GM12891 (cell line): ENCODE measurements around the gene DBNL.

Experiments used
- DNase-seq: peaks from one replicate; pipeline ENCODE4 v3.0.0; 2011; ENCODE audit warnings: low spot score; ENCODE audit not compliant: insufficient read length
- FAIRE-seq: peaks from 2 replicates; lab custom pipeline; 2011; peaks lifted over from hg19 to GRCh38; lab: Jason Lieb, UNC
- PAX5 ChIP-seq: IDR thresholded peaks from 2 replicates; pipeline ENCODE4 v1.6.1; 2011; ENCODE audit warnings: low read length, moderate library complexity, mild to moderate bottlenecking; ENCODE audit not compliant: insufficient read depth, severe bottlenecking
- POLR2A ChIP-seq: IDR thresholded peaks from 2 replicates; pipeline ENCODE4 v1.6.1; 2011; ENCODE audit warnings: low read depth, low read length, control low read depth
- POLR2AphosphoS5 ChIP-seq: IDR thresholded peaks from 2 replicates; pipeline ENCODE4 v1.6.1; 2011; ENCODE audit warnings: low read depth, low read length, control low read depth
- POU2F2 ChIP-seq: IDR thresholded peaks from 2 replicates; pipeline ENCODE4 v1.6.1; 2011; ENCODE audit warnings: low read depth, mild to moderate bottlenecking, control low read depth, low read length, moderate library complexity
- SPI1 ChIP-seq: IDR thresholded peaks from 2 replicates; pipeline ENCODE4 v1.6.1; 2011; ENCODE audit warnings: low read depth, low read length, control low read depth
- TAF1 ChIP-seq: IDR thresholded peaks from 2 replicates; pipeline ENCODE4 v1.6.1; 2011; ENCODE audit warnings: low read depth, low read length, control low read depth

Gene DBNL

DNA sequence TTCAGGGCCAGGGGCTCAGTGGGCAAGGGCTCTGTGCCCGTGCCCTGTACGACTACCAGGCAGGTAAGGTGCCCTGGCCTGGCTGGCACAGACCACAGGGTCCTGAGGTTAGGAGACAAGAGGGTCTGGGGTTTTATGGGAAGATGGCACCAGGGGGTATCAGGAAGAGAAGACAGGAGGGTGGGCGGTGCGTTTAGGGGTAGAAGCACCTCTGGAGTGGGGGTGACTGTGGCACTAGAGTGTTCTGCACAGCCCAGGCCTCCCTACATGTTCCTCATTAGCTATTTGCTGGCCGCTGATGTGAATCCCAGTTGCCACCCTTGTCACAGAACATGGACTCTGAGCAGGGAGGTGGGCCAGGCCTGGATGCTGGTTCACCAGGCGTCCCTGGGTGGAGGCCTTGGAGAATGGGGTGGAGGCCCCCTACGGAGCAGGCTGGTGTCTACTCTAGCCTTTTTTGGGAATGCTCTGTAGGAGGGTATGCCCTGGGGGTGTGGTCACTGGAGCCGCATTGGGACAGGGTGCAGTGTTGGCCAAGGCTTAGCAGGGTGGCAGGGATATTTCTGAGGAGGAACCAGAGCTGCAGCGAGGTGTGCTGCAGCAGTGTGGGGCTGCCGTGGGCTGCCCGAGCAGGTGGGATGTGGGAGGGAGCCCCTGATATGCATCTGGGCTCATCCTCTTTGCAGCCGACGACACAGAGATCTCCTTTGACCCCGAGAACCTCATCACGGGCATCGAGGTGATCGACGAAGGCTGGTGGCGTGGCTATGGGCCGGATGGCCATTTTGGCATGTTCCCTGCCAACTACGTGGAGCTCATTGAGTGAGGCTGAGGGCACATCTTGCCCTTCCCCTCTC is 15.8 kb downstream of the DBNL start:
- TF ChIP-seq POLR2A (no peak), TAF1 (no peak)
- DNase-seq: no peak
- FAIRE-seq: no peak

DNA sequence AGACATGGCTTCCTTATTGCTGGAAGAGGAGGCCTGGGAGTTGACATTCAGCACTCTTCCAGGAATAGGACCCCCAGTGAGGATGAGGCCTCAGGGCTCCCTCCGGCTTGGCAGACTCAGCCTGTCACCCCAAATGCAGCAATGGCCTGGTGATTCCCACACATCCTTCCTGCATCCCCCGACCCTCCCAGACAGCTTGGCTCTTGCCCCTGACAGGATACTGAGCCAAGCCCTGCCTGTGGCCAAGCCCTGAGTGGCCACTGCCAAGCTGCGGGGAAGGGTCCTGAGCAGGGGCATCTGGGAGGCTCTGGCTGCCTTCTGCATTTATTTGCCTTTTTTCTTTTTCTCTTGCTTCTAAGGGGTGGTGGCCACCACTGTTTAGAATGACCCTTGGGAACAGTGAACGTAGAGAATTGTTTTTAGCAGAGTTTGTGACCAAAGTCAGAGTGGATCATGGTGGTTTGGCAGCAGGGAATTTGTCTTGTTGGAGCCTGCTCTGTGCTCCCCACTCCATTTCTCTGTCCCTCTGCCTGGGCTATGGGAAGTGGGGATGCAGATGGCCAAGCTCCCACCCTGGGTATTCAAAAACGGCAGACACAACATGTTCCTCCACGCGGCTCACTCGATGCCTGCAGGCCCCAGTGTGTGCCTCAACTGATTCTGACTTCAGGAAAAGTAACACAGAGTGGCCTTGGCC is 16.6 kb downstream of the DBNL start:
- DNase-seq (no peak), FAIRE-seq (no peak)
- no peak for TF ChIP-seq SPI1
- TF ChIP-seq POLR2A: no peak

DNA sequence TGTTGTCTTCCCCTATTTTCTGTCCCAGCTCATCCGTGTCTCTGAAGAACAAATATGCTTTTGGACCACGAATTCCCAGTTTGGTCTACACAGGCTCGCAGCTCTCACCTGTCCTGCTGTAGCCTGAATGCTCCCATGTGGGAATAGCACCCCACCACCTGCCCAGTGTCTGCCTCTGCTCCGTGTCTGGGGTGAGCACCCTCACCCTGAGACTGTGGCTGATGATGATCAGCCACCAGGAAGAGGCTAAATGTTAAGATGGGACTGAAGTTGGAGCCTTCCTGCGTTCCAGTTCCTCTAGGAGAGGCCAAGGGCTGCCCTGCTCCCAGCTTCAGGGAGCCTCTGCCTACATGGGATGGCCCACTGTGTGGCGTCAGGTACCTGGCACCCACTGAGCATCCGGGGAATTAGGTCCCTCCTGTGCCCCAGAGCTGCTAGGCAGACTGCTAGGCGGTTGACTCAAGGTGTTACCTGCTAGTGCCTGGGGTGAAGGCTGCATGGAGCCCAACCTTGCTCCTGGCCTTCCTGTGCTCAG is 17.2 kb downstream of the DBNL start:
- DNase-seq: no peak
- TF ChIP-seq POLR2AphosphoS5 (peak; percentile 61; the same call in 1 of the 2 replicates), TAF1 (no peak), POLR2A (no peak), POU2F2 (no peak)
- FAIRE-seq: no peak

DNA sequence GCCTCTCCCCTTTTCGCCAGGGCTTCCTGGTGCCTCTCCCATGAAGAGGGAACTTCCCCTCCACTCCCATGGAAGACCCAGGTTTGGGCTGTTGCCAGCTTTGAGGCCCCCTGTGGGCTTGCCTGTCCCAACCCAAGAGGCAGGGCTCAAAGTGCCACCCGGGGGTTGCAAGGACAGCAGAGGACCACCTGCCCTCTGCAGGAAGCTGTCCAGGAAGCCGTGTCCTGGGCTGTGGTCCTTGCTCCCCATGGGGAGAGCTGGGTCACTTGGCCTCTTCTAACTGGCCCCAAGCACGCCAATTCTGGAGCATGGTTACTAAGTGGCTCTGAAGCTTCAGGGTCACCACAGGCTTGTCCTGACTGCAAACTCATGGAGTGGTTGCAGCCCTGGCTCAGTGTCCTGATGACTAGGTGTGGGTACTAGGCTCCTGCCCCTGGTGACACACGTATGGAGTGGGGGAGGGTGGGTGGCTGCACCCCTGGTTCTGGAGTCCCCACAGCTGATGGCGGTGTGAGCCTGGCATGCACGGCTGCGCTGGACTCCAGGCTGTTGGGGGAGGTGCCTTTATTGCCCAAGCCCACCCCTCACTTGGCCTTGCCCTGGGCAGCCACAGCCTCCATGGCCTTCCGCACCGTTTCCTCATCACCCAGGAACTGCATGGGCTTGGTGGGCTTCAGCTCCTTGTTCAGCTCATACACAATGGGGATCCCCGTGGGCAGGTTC is 17.8 kb downstream of the DBNL start:
- no peak for TF ChIP-seq SPI1
- no peak for TF ChIP-seq POLR2A
- no peak for TF ChIP-seq TAF1
- 0 out of 2 replicates have a peak, but pooled peaks have one; percentile 10 for TF ChIP-seq POLR2AphosphoS5
- TF ChIP-seq POU2F2: no peak
- TF ChIP-seq PAX5: no peak
- FAIRE-seq (no peak), DNase-seq (no peak)

DNA sequence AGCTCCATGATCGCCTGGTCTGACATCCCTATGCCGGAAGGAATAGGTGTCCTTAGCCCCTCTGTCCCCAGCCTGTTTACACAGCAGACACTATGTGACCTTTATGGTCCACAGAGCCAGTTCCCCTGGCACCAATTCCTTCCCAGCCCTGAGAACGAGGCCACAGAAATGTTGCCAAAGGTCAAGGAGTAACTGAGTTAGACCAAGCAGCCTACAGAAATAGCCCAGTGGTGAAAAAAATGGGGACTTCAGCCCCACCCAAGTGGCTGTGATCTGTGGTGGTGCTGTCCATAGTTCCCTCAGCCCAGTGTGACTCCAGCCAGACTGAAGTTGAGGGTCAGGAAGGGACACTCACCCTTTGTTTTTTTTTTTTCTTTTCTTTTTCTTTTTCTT is 18.4 kb downstream of the DBNL start:
- TF ChIP-seq POU2F2 (no peak), POLR2A (0 out of 2 replicates have a peak, but pooled peaks have one; percentile 34)
- DNase-seq (no peak), FAIRE-seq (no peak)

DNA sequence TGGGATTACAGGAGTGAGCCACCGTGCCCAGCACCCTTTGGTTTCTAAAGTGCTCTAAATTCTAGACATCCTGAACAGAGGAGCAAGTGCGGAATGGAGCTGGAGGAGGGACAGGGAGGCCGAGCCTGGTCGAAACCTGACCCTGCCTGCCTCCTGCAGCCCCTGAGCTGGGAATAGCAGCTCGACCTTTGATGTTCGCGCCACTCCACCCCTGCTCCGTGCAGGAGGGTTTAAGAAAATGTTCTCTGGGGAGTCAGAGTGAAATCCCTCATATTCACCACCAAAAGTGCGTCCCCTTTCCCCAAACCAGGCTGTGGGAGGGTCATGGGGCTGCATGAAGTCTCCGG is 19.0 kb downstream of the DBNL start:
- no peak for FAIRE-seq
- no peak for DNase-seq
- TF ChIP-seq POLR2A (no peak), TAF1 (no peak), POU2F2 (no peak), SPI1 (no peak), POLR2AphosphoS5 (no peak), PAX5 (no peak)

DNA sequence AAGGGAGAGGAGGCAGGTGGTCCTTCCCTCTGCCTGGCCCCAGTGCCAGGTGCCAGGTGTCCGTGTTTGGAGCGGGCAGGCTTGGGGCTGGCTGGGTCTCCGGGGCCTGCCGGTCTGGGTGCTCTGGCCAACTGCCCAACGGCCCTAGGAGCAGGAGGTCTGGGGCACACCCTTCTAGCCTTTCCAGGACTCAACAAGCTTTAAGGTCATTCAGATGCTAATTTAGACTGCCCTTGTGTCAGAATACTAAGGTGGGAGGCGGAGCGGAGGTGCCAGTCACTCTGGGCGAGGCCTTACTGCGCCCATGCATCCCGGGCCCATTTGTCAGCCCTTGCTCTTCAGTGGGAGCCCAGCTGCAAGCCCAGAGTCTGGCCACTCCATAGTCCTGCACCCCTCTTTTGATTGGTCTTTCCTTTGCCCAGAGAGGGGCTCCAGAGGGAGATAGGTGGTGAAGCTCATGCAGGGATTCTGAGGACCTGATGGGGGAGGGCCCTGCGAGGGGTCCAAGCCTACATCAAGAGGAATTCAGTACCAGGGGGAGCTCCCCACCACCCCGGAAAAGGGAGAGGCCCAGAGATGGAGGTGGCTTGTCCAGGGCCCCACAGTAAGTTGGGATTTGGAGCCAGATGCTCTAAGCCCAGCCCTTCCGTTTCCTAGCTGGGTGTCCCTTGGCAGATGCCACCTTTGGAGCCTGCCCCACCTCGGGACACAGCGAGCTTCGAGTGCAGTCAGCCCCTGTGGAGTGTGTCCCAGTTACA is 19.6 kb downstream of the DBNL start:
- TF ChIP-seq PAX5 (no peak), POLR2AphosphoS5 (no peak; the same call in 1 of the 2 replicates), POU2F2 (0 out of 2 replicates have a peak, but pooled peaks have one; percentile 27), TAF1 (no peak), POLR2A (0 out of 2 replicates have a peak, but pooled peaks have one; percentile 7), SPI1 (no peak)
- DNase-seq (no peak), FAIRE-seq (no peak)

DNA sequence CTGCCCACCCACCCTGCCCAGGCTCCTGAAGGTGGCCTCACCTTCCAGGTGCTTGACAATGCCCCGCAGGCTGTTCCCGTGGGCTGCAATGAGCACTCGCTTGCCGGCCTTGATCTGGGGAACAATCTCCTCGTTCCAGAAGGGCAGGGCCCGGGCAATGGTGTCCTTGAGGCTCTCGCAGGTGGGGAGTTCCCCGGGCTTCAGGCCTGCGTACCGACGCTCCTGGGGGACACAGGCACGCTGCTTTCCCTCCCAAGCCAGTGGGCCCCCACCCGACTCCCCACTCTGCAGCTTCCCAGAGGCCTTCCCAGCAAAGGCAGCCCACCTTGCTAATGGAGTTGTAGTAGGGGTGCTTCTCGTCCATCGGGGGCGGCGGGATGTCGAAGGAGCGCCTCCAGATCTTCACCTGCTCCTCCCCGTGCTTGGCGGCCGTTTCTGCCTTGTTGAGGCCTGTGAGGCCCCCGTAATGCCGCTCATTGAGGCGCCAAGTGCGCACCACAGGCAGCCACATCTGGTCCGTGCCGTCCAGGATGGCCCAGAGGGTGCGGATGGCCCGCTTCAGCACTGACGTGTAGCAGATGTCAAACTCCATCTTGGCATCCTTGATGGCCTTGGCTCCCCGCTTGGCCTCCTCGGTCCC is 20.4 kb downstream of the DBNL start:
- DNase-seq (no peak), FAIRE-seq (peak; percentile 13)
- no peak for TF ChIP-seq POLR2AphosphoS5
- no peak for TF ChIP-seq POLR2A
- TF ChIP-seq SPI1: no peak
- TF ChIP-seq TAF1: no peak
- TF ChIP-seq PAX5: no peak
- no peak for TF ChIP-seq POU2F2

DNA sequence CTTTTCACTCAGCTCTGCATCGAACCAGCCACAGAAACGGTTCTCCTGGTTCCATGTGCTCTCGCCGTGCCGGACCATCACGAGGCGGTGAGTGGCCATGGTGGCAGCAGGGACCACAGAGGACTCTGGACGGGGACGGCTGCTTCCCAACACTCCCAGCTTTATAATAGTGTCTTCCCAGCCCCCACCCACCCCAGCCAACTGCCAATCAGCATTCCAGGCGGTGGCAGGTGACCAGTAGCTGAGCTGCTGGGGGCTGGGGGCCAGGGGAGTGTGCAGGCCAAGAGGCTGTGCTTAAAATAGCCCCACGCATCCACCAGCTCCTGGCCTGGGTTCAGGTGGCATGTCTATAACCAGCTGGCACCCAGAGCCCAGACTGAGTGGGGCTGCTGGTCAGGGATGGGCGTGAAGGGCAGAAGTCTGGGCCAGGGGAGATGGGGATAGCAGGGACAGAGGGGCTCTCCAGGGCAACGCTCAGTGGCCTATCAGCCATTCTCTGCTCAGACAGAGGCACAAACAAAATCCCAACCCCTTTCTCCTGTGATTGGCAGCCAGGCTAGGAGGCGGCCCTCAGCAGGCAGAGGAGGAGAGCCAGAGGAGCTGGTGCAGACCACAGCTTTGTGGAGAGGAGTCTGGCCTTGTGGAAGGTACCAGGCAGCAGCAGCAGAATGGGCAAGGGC is 21.1 kb downstream of the DBNL start, which contains the start of gene PGAM2:
Gene PGAM2, minus strand, starts transcription at position 137 of the 680 bp plus-strand sequence. Its CDS starts 38 bp downstream, at position 99.
- DNase-seq: no peak
- FAIRE-seq: peak; percentile 20
- TF ChIP-seq TAF1 (no peak), POLR2AphosphoS5 (peak; percentile 57; the same call in 1 of the 2 replicates)
